ENCODE data around the gene LEFTY1. TPM values are rescaled to one million over a fixed set of nuclear protein-coding genes. Genes with fewer than 3 reads are reported as not detected.

The LEFTY1 gene
- total RNA-seq, 6 donors from 2014 or later, result 0.47 to 0.69 TPM; not detected in 4

- H3K4me1 ChIP-seq, result peaks cover 5 to 11% (median 8%) of the 10 kb centered on the region in 4 donors
- no peaks in the 10 kb centered on the region for H3K36me3 ChIP-seq
- no peaks in the 10 kb centered on the region for H3K9me3 ChIP-seq
- TF ChIP-seq CTCF (IDR thresholded peaks at IDR 0.05) (no peak), POLR2A (IDR thresholded peaks at IDR 0.05) (no peak), POLR2AphosphoS5 (IDR thresholded peaks at IDR 0.05) (no peak)
- H3K27ac ChIP-seq, result no peak overlapping the region
- no peak for DNase-seq
- 72 to 82% methylated on average over 2 of the region's 2 CpGs for WGBS, 2 donors
- ATAC-seq (ENCODE audit: low FRiP score in 2 of 2), result no peak
- no peak overlapping the region for H3K4me3 ChIP-seq
- no peaks in the 10 kb centered on the region for H3K27me3 ChIP-seq
Observed at GRCh38 chr1:225908773-225909172, 19.8 kb upstream of the LEFTY1 start.

- DNase-seq (no peak), ATAC-seq (ENCODE audit: low FRiP score in 2 of 2) (no peak)
- no peak overlapping the region for H3K27ac ChIP-seq
- H3K27me3 ChIP-seq, result no peaks in the 10 kb centered on the region
- WGBS, 2 donors, result 69 to 89% methylated on average over 2 to 5 of the region's 5 CpGs
- peaks cover 5 to 11% (median 8%) of the 10 kb centered on the region in 4 donors for H3K4me1 ChIP-seq
- no peaks in the 10 kb centered on the region for H3K9me3 ChIP-seq
- no peak for TF ChIP-seq POLR2A (IDR thresholded peaks at IDR 0.05)
- no peak for TF ChIP-seq EP300 (IDR thresholded peaks at IDR 0.05)
- TF ChIP-seq POLR2AphosphoS5 (IDR thresholded peaks at IDR 0.05), result no peak
- TF ChIP-seq CTCF (IDR thresholded peaks at IDR 0.05), result no peak
- no peaks in the 10 kb centered on the region for H3K36me3 ChIP-seq
- no peak overlapping the region for H3K4me3 ChIP-seq
Observed at GRCh38 chr1:225908013-225908640, 19.2 kb upstream of the LEFTY1 start.

DNA sequence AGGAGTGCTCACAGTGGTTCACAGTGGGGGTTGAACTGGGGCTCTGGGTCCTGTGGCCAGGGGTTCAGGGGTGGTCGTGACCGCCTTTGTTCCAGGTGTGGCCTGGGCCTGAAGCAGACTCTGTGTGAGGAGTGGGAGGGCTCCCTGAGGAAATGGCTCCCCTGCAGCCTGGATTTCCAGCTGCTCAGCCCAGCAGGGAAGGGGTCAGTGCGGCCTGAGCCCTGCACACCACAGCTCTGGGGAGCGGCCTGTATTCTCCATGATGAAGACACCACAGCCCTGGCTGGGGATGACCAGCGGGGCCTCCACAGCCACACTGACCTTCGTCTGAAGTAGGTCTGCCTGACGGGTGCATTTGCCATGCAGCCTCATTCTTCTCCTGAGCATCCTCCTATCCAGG lies 18.4 kb upstream of the LEFTY1 start:
- DNase-seq (no peak), ATAC-seq (ENCODE audit: low FRiP score in 2 of 2) (no peak)
- Histone ChIP-seq H3K27ac (no peak overlapping the region), H3K4me1 (peaks cover 5 to 11% (median 8%) of the 10 kb centered on the region in 4 donors), H3K27me3 (no peaks in the 10 kb centered on the region), H3K9me3 (no peaks in the 10 kb centered on the region), H3K36me3 (no peaks in the 10 kb centered on the region), H3K4me3 (no peak overlapping the region)
- TF ChIP-seq POLR2A (IDR thresholded peaks at IDR 0.05) (no peak), EP300 (IDR thresholded peaks at IDR 0.05) (no peak), POLR2AphosphoS5 (IDR thresholded peaks at IDR 0.05) (no peak), CTCF (IDR thresholded peaks at IDR 0.05) (no peak)
- 95% methylated on average over 3 to 7 of the region's 7 CpGs for WGBS, 2 donors

- Histone ChIP-seq H3K4me1 (peaks cover 5 to 7% (median 6%) of the 10 kb centered on the region in 4 donors), H3K4me3 (no peak overlapping the region), H3K27ac (no peak overlapping the region), H3K36me3 (no peaks in the 10 kb centered on the region), H3K27me3 (no peaks in the 10 kb centered on the region), H3K9me3 (no peaks in the 10 kb centered on the region)
- TF ChIP-seq CTCF (IDR thresholded peaks at IDR 0.05) (no peak), EP300 (IDR thresholded peaks at IDR 0.05) (no peak), POLR2AphosphoS5 (IDR thresholded peaks at IDR 0.05) (no peak), POLR2A (IDR thresholded peaks at IDR 0.05) (no peak)
- DNase-seq, result no peak
- 98 to 99% methylated on average over 6 of the region's 6 CpGs for WGBS, 2 donors
- no peak for ATAC-seq (ENCODE audit: low FRiP score in 2 of 2)
Observed at GRCh38 chr1:225906467-225906866, 17.5 kb upstream of the LEFTY1 start.

GRCh38 chr1:225903623-225904022 lies 14.7 kb upstream of the LEFTY1 start:
- Histone ChIP-seq H3K4me3 (no peak overlapping the region), H3K27ac (no peak overlapping the region), H3K4me1 (peaks cover 0 to 6% (median 0%) of the 10 kb centered on the region in 4 donors), H3K27me3 (no peaks in the 10 kb centered on the region), H3K36me3 (no peaks in the 10 kb centered on the region), H3K9me3 (no peaks in the 10 kb centered on the region)
- no peak for TF ChIP-seq EP300 (IDR thresholded peaks at IDR 0.05)
- no peak for TF ChIP-seq POLR2AphosphoS5 (IDR thresholded peaks at IDR 0.05)
- no peak for TF ChIP-seq POLR2A (IDR thresholded peaks at IDR 0.05)
- no peak for TF ChIP-seq CTCF (IDR thresholded peaks at IDR 0.05)
- 86 to 90% methylated on average over 4 of the region's 4 CpGs for WGBS, 2 donors
- ATAC-seq (ENCODE audit: low FRiP score in 2 of 2) (no peak), DNase-seq (no peak)

Measured in upper lobe of left lung (tissue), 6 donors.